HCT116 (cell line): Measurements from ENCODE around the gene CKB.

Experiments
- CBX3 ChIP-seq: IDR thresholded peaks from 2 replicates; pipeline ENCODE4 v1.6.1; 2012; ENCODE audit warnings: low read depth
- EGR1 ChIP-seq: IDR thresholded peaks from 2 replicates; pipeline ENCODE4 v1.6.1; 2012; ENCODE audit warnings: low read depth
- EZH2phosphoT487 ChIP-seq: fragments of 200-600 bp; IDR thresholded peaks from 2 replicates; pipeline ENCODE4 v1.6.1; 2018; ENCODE audit warnings: antibody characterized with exemption, borderline replicate concordance
- POLR2AphosphoS5 ChIP-seq: IDR thresholded peaks from 2 replicates; pipeline ENCODE4 v1.6.1; 2011; ENCODE audit warnings: mild to moderate bottlenecking, low read depth, low read length, moderate library complexity
- TF ChIP-seq, protein P1 (sequence below), 3 experiments: fragments of 200-600 bp in 1 of 3; sonication (generic) in 1 of 3; IDR thresholded peaks in 2 of 3; conservative IDR thresholded peaks in 1 of 3; 2 replicates each; pipeline ENCODE4 v1.5.1; 2012 to 2017; ENCODE audit warnings: low read depth in 2 of 3, low read length in 2 of 3, antibody characterized with exemption in 1 of 3, borderline replicate concordance in 1 of 3, control low read depth in 1 of 3, mild to moderate bottlenecking in 1 of 3, mixed read lengths in 1 of 3, mixed run types in 1 of 3, moderate library complexity in 1 of 3; ENCODE audit not compliant: insufficient read depth in 1 of 3
- TF ChIP-seq, protein P2 (sequence below): IDR thresholded peaks from 2 replicates; pipeline ENCODE4 v1.6.1; 2011; ENCODE audit warnings: mild to moderate bottlenecking, low read length, moderate library complexity; ENCODE audit not compliant: insufficient replicate concordance; ENCODE audit errors: extremely low read depth

GRCh38 chr14:103545219-103545914, 22.7 kb upstream of the CKB start:
- TF ChIP-seq, protein P1, sequence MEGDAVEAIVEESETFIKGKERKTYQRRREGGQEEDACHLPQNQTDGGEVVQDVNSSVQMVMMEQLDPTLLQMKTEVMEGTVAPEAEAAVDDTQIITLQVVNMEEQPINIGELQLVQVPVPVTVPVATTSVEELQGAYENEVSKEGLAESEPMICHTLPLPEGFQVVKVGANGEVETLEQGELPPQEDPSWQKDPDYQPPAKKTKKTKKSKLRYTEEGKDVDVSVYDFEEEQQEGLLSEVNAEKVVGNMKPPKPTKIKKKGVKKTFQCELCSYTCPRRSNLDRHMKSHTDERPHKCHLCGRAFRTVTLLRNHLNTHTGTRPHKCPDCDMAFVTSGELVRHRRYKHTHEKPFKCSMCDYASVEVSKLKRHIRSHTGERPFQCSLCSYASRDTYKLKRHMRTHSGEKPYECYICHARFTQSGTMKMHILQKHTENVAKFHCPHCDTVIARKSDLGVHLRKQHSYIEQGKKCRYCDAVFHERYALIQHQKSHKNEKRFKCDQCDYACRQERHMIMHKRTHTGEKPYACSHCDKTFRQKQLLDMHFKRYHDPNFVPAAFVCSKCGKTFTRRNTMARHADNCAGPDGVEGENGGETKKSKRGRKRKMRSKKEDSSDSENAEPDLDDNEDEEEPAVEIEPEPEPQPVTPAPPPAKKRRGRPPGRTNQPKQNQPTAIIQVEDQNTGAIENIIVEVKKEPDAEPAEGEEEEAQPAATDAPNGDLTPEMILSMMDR (IDR thresholded peaks at IDR 0.05 in 2 of 3, conservative IDR thresholded peaks at IDR 0.05 in 1 of 3; ENCODE audit: borderline replicate concordance in 1 of 3, insufficient read depth in 1 of 3, low read depth in 2 of 3, low read length in 2 of 3) = no peak
- TF ChIP-seq, protein P2, sequence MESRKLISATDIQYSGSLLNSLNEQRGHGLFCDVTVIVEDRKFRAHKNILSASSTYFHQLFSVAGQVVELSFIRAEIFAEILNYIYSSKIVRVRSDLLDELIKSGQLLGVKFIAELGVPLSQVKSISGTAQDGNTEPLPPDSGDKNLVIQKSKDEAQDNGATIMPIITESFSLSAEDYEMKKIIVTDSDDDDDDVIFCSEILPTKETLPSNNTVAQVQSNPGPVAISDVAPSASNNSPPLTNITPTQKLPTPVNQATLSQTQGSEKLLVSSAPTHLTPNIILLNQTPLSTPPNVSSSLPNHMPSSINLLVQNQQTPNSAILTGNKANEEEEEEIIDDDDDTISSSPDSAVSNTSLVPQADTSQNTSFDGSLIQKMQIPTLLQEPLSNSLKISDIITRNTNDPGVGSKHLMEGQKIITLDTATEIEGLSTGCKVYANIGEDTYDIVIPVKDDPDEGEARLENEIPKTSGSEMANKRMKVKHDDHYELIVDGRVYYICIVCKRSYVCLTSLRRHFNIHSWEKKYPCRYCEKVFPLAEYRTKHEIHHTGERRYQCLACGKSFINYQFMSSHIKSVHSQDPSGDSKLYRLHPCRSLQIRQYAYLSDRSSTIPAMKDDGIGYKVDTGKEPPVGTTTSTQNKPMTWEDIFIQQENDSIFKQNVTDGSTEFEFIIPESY = no peak
- TF ChIP-seq CBX3 = no peak
- no peak for TF ChIP-seq POLR2AphosphoS5
- no peak for TF ChIP-seq EZH2phosphoT487
- no peak for TF ChIP-seq EGR1
